Activated CD4-positive, alpha-beta T cell treated with anti-CD3 and anti-CD28 coated beads, Interleukin-2, amount 10 ng/mL, durations not matched to agents 24 days and 14 days (primary cell): Measurements from ENCODE around the gene TTC21B. TPM values are rescaled to one million over a fixed set of nuclear protein-coding genes. Genes with fewer than 3 reads are reported as not detected.

Experiments
- DNase-seq: peaks from one replicate; pipeline ENCODE4 v3.0.0; 2022
- H3K27ac Mint-ChIP-seq: one replicate; pipeline ENCODE4 v1.8.0; 2022; ENCODE audit warnings: mild to moderate bottlenecking, mixed read lengths
- H3K27me3 Mint-ChIP-seq: one replicate; pipeline ENCODE4 v1.8.0; 2022; ENCODE audit warnings: mixed read lengths
- H3K36me3 Mint-ChIP-seq: one replicate; pipeline ENCODE4 v1.8.0; 2022; ENCODE audit warnings: low read depth, mild to moderate bottlenecking, mixed read lengths
- H3K4me1 Mint-ChIP-seq: one replicate; pipeline ENCODE4 v1.8.0; 2021; ENCODE audit warnings: mixed read lengths
- H3K4me3 Mint-ChIP-seq: one replicate; pipeline ENCODE4 v1.8.0; 2022; ENCODE audit warnings: mild to moderate bottlenecking, moderate library complexity, mixed read lengths
- H3K9me3 Mint-ChIP-seq: one replicate; pipeline ENCODE4 v1.8.0; 2021; ENCODE audit warnings: mixed read lengths
- intact Hi-C: fragments of 100-400 bp; cut with micrococcal nuclease; formaldehyde crosslinking; loops from one replicate; pipeline ENCODE4 v1.15.1; 2023
- total RNA-seq: library from RNA; stranded (reverse); gene quantifications from 2 replicates; pipeline ENCODE4 v1.2.3, GENCODE V29; 2022

Gene TTC21B
- total RNA-seq, 1 donor from 2014 or later, result 21.4 TPM

GRCh38 chr2:165827016-165827920 lies 126.3 kb downstream of the TTC21B start:
- Mint-ChIP-seq H3K9me3 (no peaks in the 10 kb centered on the region), H3K27me3 (peaks cover 23% of the 10 kb centered on the region), H3K4me3 (no peak overlapping the region), H3K36me3 (no peaks in the 10 kb centered on the region), H3K4me1 (no peaks in the 10 kb centered on the region), H3K27ac (no peak overlapping the region)
- no peak for DNase-seq
- intact Hi-C loops, result no loop called here

DNA sequence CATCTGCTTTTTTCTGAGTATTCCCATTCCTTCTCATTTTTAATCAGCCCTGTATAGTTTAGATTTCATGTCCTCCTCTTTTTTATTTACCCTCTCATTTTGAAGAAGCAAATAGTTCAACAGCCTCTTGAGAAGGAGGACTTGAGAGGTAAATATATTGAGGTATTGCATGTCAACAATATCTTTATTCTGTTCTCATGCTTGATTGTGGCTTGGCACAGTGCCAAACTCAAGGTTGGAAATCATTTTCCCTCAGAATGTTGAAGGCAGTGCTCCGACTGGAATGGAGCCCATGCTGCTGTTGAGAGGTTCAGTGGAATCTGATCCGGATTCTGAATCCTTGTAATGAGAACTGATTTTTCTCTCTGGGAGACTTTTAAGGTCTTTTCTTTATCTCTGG lies 128.5 kb downstream of the TTC21B start:
- DNase-seq, result no peak
- no peak overlapping the region for H3K27ac Mint-ChIP-seq
- H3K4me3 Mint-ChIP-seq, result no peak overlapping the region
- H3K36me3 Mint-ChIP-seq, result no peaks in the 10 kb centered on the region
- no peaks in the 10 kb centered on the region for H3K9me3 Mint-ChIP-seq
- intact Hi-C loops, result no loop called here
- H3K4me1 Mint-ChIP-seq, result no peaks in the 10 kb centered on the region
- peaks cover 25% of the 10 kb centered on the region for H3K27me3 Mint-ChIP-seq

Other genes starting within 250 kb of the TTC21B start
- 4.9 and 6.1 TPM in 2 replicates for gene GALNT3, start 159.5 kb downstream of the TTC21B start, total RNA-seq
- gene SCN1A, start 174.2 kb upstream of the TTC21B start, total RNA-seq, result not detected in 2 replicates